Measurements from ENCODE around the gene SBF2.
A peak's percentile ranks its signal among the peaks of the same experiment; 100 is the strongest.

SBF2 gene

DNA sequence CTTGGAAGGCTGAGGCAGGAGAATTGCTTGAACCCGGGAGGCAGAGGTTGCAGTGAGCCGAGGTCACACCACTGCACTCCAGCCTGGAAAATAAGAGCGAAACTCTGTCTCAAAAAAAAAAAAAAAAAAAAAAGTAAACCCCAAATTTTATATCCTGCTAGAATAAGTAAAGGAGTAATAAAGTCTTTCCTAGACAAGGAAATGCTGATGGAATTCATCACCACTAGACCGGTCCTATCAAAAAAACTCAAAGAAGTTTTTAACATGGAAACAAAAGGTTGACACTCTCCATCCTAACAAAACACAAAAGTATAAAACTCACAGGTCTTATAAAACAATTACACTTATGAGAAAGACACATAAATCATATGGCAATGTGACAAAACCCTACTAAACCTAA is 213.9 kb downstream of the SBF2 start:
- H3K27ac ChIP-seq: no peak overlapping the region
- TF ChIP-seq ZFX (IDR thresholded peaks at IDR 0.05): no peak
- TF ChIP-seq, protein P1, sequence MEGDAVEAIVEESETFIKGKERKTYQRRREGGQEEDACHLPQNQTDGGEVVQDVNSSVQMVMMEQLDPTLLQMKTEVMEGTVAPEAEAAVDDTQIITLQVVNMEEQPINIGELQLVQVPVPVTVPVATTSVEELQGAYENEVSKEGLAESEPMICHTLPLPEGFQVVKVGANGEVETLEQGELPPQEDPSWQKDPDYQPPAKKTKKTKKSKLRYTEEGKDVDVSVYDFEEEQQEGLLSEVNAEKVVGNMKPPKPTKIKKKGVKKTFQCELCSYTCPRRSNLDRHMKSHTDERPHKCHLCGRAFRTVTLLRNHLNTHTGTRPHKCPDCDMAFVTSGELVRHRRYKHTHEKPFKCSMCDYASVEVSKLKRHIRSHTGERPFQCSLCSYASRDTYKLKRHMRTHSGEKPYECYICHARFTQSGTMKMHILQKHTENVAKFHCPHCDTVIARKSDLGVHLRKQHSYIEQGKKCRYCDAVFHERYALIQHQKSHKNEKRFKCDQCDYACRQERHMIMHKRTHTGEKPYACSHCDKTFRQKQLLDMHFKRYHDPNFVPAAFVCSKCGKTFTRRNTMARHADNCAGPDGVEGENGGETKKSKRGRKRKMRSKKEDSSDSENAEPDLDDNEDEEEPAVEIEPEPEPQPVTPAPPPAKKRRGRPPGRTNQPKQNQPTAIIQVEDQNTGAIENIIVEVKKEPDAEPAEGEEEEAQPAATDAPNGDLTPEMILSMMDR (conservative IDR thresholded peaks at IDR 0.05): no peak

DNA sequence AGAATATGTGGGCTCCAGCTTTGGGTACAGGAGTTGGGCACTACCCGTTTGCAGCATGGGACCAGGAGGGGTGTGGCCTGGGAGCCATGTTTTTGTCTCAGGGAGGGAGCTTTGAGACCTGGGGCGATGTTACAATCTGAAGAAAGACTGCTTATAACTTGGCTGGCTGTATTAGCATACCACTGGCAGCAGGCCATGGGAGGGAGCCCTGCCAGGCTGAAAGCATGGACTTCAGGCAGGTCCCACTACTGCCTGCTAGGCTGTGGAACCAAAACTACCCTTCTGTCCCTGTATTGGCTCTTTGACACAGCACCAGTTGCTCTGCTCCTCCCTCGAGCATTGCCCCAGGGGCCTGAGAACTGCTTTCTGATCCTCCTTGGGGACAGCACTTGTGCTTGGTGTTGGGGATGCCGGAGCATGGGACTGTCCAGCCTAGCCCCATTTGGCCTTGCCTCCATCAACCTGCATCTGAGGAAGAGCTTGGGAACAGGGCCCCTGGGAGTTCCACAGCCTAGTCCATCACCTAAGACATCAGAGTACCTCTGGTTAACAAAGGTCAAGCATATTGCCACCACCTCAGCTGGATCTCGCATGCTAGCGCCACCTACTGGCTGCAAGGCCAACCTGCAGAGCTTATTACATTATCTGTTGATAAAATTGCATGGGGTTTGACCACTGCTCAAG is 217.4 kb downstream of the SBF2 start:
- H3K27ac ChIP-seq: no peak overlapping the region
- no peak for TF ChIP-seq ZFX (IDR thresholded peaks at IDR 0.05)
- TF ChIP-seq, protein P1 (conservative IDR thresholded peaks at IDR 0.05): peak; percentile 92

DNA sequence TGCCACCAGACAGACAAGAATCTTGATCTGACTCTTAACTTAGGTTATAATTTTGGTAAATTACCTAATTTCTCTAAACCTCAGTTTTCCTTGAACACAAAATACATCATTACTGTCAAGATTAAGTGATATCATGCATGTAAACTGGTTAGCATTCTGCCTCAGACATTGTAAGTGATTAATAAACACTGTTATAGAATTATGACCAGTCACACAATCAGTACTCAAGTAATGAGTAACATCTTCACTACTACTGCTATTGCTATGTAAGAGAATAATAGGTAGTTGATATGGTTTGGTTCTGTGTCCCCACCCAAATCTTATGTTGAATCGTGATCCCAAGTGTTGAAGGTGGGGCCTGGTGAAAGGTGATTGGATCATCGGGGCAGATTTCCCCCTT is 218.9 kb downstream of the SBF2 start:
- H3K27ac ChIP-seq: no peak overlapping the region
- no peak for TF ChIP-seq ZFX (IDR thresholded peaks at IDR 0.05)
- TF ChIP-seq, protein P1 (conservative IDR thresholded peaks at IDR 0.05): no peak

DNA sequence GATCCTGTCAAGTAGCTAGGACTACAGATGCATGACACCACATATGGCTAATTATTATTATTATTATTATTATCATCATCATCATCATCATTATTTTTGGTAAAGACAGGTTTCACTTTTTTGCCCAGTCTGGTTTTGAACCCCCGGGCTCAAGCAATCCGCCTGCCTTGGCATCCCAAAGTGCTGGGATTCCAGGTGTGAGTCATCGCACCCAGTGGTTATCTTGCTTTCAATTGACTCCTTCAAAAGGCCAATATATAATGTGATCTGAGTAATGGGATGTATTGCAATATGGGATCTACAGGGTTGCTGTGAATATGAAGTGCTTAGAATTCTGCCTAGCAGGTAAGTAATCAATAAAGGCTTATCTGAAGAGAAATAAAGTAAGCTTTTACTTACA is 221.2 kb downstream of the SBF2 start:
- H3K27ac ChIP-seq: no peak overlapping the region

DNA sequence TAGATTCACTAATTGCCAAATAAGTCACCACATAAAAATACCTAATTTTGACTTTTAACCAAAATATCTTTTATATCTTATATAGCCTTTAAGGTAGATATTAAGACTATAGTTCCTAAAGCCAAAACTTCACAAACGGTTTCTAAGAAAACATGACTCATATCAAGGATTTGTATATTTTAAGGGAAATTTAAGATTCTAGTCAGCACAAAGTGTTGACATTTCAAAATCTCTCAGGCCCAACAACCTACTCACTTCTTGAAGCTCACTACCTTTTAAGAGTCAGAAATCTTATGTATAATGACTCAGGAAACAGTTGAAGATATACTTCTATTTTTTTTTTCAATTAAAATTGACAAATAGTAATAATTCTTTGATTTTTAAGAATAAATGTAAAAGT is 221.9 kb downstream of the SBF2 start:
- TF ChIP-seq, protein P1 (conservative IDR thresholded peaks at IDR 0.05): no peak
- TF ChIP-seq ZFX (IDR thresholded peaks at IDR 0.05): no peak
- H3K27ac ChIP-seq: no peak overlapping the region

More for the DNA sequence above, 221.2 kb downstream of the SBF2 start:
- TF ChIP-seq ZFX (IDR thresholded peaks at IDR 0.05): no peak
- TF ChIP-seq, protein P1 (conservative IDR thresholded peaks at IDR 0.05): no peak

DNA sequence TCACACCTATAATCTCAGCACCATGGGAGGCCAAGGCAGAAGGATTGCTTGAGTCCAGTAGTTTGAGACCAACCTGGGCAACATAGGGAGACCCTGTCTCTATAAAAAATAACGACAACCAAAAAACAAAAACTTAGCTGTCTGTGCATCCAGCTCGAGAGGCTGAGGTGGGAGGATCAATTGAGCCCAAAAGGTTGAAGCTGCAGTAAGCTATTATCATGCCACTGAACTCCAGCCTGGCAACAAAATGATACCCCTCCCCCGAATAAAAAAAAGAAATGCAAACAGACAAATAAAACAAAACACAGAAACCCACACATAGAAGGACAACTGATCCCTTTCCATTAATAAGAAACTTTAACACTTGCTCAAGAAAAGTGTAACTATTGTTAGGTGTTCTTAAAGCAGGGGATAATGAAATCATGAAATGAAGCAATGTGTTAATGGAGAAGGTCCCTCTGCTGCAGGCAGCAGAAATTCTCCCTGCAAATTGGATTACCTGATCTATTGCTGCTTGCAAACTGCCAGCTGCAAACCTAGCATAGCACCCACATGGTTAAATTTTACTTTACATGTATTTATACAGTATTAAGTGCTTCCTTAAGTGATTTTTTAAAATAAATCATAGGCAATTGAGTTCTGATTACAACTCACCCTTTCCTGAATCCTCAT is 226.3 kb downstream of the SBF2 start:
- no peak for TF ChIP-seq ZFX (IDR thresholded peaks at IDR 0.05)
- TF ChIP-seq, protein P1 (conservative IDR thresholded peaks at IDR 0.05): no peak

DNA sequence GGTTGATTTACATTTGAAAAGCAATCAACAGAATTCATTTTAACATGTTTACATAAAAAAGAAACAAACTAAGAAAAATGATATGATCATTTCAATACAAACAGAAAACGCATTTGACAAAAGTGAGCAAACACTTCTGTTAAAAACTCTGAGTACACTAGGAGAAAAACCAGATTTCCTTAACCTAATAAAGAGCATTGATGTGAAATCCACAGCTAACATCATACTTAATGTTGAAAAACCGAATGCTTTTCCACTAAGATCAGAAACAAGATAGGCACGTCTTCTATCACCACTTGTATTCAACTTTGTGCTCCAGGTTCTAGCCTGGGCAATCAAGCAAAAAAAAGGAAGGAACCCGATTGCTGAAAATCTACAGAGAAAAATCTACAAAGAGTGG is 227.6 kb downstream of the SBF2 start:
- TF ChIP-seq, protein P1 (conservative IDR thresholded peaks at IDR 0.05): no peak
- TF ChIP-seq ZFX (IDR thresholded peaks at IDR 0.05): no peak
- H3K27ac ChIP-seq: peak overlapping the region; percentile 56; the same call in 1 of the 2 replicates

More for the DNA sequence above, 226.3 kb downstream of the SBF2 start:
- H3K27ac ChIP-seq: peak overlapping the region; percentile 29; the same call in 1 of the 2 replicates

All from C4-2B (cell line).